HG02970 (cell line): ENCODE data around the gene PDZRN4.
"Not testable (repeated sequence)": the region's sequence is repeated elsewhere in the genome, so short reads cannot be mapped to it uniquely, and the experiment has no call there.

Source experiments
- ATAC-seq: cut with Tn5 transposase; IDR thresholded peaks from one replicate; pipeline ENCODE4 v1.9.1; 2021; ENCODE audit warnings: mild to moderate bottlenecking, moderate library complexity, moderate number of reproducible peaks; ENCODE audit not compliant: unreplicated experiment, low FRiP score

Gene PDZRN4

DNA sequence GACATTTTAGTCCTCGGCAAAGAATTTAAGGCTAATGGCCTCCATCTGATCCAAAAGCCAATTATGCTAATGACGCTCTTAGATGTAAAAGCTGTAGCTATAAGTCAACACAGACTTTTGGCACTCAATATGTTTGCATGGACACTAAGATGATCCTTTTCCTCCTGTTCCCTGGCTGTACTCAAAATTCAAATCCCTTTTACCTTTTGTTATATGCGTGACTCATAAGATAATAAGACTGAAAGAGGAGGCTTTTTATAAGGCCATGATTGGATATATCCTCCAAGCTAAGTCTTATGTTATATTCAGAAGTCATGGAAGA lies 89.8 kb downstream of the PDZRN4 start:
- no peak for ATAC-seq

DNA sequence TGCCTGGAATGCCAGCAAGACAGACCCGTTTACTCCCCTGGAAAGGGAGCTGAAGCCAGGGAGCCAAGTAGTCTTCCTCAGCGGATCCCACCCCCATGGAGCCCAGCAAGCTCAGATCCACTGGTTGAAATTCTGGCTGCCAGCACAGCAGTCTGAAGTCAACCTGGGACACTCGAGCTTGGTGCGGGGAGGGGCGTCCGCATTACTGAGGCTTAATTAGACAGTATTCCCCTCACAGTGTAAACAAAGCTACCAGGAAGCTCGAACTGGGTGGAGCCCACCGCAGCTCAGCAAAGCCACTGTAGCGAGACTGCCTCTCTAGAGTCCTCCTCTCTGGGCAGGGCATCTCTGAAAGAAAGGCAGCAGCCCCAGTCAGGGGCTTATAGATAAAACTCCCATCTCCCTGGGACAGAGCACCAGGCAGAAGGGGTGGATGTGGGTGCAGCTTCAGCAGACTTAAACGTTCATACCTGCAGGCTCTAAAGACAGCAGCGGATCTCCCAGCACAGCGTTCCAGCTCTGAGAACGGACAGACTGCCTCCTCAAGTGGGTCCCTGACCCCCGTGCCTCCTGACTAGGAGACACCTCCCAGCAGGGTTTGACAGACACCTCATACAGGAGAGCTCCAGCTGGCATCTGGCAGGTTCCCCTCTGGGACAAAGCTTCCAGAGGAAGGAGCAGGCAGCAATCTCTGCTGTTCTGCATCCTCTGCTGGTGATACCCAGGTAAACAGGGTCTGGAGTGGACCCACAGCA lies 92.4 kb downstream of the PDZRN4 start:
- ATAC-seq = not testable (repeated sequence)

DNA sequence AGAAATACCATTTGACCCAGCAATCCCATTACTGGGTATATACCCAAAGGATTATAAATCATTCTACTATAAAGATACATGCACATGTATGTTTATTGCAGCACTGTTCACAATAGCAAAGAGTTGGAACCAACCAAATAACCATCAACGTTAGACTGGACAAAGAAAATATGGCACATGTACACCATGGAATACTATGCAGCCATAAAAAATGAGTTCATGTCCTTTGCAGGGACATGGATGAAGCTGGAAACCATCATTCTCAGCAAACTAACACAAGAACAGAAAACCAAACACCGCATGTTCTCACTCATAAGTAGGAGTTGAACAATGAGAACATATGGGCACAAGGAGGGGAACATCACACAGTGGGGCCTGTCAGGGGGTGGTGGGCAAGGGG lies 97.3 kb downstream of the PDZRN4 start:
- not testable (repeated sequence) for ATAC-seq

DNA sequence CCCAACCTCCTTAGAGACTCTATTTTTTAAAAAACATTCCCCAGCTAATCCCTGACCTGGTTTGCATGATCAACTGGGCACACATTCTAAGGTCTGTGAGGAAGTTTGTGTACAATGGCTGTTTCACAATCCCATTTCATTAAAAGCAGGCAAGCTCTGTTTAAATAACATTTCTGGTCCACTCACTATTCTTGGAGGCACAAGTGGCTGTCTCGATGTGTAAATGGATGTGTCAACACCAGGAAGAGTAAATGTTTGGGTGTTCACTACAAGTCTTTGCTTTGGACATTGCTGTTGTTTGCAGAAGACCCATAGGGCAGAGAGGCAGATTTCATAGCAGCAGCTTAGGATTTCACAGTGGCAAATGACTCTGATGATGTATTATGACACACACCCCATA lies 98.3 kb downstream of the PDZRN4 start:
- no peak for ATAC-seq

DNA sequence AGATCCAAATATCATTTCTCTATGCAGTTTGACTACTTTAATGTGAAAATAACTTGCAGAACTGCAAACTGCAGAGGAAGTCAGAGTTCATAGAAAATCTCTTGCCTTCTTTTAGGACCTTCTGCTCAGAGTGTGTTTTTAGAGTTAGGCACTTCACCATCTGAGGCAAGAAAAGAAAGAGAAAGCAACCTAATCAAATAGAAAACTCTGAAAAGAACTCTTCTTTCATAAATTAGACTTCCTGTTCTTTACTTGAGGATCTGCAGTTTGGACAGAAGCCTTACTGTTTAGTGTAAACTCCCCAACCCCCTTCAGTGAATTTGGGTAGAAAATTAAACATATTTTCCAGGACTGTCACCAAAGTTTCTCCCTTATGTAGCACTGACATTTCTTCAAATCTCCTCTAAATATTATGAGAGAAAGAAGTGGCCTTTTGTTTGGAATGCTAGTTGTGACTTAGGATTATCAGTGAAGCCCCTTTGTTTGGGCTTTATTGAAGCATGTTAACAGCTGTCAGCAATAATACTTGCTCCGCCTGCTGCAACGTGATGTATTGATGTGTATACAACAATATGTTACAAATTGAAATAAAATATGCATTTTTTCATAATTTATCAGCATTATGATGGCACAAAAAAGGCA lies 99.5 kb downstream of the PDZRN4 start:
- no peak for ATAC-seq

DNA sequence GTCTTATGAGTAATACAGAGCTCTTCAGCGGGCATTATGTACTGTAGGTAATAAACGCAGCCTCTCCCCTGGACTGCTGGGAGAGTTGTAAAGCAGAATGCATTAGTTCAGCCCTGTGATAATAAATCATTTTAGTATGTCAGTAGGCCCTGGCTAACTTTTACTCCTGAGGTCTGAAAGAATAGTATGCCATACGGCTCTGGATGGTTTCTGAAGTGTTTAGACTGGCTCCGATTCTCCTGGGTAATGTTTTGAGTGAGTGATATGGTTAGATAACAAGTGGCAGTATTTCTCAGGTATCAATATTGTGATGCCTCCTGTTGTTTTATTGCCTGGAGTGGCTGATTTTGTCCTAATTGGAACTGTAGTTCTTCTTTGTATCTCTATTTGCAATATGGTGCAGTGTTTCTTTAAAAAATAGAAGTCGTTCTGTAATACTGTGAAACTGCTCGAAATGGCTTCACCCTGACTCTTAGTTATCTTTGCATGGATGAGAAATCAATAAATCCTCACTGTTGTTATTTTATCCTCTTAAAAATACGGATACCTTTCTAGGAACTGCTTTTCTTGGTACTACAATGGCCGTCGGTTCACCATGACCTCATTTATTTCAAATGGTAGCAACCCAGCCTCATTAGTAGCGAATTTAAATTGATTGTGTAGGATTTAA lies 100.2 kb downstream of the PDZRN4 start:
- no peak for ATAC-seq

DNA sequence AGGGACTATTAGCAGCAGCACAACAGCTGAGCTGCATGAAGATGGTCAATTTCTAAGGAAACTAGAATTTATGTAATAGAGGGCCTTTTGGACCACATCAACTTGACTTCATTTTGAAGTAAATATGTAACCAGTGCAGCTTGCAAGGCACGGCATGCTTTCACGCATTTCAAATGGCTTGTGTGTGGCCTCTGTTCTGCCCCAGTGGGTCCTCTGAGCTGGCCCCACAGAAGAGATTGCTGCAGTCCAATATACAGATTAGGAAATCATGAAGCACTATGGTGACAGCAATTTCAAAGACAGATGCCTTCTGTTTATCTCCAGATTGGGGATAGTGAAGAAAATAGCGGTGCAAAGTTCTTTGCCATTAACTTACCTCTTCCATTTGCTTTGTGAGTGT lies 101.4 kb downstream of the PDZRN4 start:
- ATAC-seq = no peak

DNA sequence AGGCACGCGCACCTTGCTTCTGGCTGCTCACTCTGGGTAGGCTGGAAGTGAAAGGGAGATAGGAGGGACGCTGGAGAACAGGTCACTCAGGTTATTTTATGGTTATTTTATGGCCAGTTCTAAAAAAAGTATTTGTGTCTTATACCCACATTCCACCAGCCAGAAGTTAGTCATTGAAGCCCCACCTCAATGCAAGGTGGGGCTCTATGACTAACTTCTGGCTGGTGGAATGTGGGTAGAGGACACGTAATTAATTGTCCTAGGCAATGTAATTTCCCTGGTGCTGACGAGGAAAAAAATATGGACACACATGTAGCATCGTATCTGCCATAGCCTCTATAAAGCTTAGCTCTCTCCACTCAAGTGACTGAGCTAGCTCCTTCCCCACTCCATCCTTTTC lies 104.9 kb downstream of the PDZRN4 start:
- no peak for ATAC-seq

DNA sequence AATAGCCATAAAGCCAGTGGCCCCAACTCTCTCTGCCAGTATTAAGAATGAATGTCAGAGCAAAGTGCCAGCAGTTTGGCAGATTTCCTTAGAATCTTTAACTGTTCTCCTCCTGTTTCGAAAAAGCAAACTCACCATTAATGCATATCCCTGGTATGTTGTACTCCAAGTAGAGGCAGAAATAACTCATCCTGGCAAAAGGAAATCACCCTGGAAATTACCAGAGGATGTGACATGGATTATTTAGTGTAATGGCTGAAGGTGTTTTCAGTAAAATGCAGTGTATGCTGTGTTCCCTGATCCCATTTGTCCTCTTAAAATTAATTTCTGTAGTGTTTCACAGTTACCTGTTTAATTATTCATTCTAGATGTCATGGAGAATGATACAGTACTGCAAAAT lies 105.3 kb downstream of the PDZRN4 start:
- no peak for ATAC-seq

DNA sequence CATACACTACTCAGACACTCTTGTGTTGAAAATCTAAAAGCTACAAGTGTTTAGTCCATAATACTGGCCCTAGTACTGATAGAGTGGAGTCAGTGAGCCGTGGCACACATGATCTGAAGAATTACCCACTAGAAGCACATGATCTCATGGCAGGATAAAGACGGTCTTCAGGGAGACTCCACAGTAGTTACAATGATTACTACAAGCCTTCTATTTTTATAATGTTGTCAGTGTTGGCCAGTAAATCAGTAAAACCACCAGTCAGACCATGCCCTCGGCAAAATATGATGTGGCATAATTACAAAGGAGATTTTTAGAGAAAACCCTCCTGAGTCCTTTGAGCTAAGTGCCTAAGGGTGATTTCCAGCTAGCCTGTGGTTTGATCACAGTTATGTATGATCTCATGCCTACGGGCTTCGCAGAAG lies 114.9 kb downstream of the PDZRN4 start:
- no peak for ATAC-seq

DNA sequence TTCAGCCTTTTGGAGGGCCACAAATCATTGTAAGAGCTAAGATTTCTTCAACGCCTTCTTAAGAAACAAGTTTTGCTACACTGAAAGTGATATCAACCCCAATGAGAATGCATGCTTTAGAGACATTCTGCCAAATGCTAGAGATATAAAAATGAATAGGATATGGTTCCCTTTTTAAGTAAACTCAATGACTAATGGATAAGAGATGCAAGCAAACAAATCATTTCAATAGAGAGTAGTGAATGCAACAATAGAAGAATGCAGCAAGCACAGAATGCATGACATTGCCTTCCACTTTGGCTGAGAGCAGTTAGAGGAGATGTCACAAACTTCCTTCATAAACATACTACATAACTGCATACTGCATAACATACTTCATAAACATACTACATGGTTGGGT lies 116.4 kb downstream of the PDZRN4 start:
- no peak for ATAC-seq

DNA sequence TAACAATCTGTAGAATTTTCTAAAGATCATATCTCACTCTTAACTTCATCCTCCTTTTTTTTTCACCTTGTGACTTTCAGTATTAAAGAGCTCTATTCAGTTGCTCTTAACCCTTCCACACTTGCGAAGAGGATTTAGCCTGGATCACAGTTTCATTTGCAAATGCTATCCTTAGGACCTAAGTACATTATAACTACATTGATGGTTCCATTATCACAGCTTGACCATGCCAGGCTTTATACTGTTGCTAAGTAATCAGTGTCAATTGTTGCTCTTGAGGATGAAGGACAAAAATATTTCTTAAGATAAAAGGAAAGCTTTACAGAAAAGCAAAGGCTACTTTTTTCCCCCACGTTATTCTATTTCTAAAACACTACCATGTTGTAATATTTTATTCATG lies 122.2 kb downstream of the PDZRN4 start:
- ATAC-seq = no peak

DNA sequence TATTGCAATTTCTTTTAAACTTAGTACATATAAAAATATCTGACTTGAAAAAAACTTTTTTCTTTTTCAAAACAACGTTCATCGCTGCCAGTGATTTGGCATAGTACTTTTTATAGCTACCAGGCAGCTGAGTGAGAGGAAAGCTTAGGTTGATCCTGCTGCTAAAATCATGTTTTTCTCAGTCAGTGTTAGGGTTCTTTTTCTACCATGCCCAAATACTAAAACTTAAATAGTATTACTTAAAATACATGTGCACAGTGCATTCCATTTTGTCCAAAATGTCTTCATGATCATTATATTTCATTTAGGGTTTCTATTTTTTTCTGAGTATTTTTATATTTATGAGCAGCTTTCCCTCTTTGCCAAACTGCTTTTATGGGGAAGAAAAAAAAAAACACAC lies 123.8 kb downstream of the PDZRN4 start:
- no peak for ATAC-seq

DNA sequence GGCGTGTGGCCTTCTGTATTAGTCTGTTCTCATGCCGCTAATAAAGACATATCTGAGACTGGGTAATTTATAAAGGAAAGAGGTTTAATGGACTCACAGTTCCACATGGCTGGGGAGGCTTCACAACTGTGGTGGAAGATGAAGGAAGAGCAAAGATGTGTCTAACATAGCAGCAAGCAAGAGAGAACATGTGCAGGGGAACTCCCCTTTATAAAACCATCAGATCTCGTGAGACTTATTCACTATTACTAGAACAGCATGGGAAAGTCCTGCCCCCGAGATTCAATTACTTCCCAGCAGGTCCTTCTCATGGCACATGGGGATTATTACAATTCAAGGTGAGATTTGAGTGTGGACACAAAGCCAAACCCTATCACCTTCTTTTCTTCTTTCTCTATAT lies 124.3 kb downstream of the PDZRN4 start:
- ATAC-seq = not testable (repeated sequence)

DNA sequence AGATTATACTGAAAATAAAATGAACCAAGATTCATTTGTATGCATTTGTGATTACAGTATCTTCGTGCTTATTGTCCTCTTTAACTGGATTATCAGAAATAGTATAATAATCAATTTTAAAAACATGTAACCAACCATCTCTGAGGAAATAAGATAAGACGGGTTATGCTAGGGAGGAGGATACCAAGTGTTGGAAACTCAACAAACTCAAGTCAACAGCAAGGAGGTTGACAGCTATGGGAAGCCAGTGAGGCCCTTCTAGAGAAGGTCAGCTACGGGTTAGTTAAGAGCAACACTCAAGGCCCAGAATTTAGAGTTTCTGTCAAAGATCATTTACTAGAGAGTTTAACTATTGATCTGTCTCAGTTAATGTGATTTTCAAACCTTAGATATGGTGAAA lies 137.2 kb downstream of the PDZRN4 start:
- no peak for ATAC-seq

DNA sequence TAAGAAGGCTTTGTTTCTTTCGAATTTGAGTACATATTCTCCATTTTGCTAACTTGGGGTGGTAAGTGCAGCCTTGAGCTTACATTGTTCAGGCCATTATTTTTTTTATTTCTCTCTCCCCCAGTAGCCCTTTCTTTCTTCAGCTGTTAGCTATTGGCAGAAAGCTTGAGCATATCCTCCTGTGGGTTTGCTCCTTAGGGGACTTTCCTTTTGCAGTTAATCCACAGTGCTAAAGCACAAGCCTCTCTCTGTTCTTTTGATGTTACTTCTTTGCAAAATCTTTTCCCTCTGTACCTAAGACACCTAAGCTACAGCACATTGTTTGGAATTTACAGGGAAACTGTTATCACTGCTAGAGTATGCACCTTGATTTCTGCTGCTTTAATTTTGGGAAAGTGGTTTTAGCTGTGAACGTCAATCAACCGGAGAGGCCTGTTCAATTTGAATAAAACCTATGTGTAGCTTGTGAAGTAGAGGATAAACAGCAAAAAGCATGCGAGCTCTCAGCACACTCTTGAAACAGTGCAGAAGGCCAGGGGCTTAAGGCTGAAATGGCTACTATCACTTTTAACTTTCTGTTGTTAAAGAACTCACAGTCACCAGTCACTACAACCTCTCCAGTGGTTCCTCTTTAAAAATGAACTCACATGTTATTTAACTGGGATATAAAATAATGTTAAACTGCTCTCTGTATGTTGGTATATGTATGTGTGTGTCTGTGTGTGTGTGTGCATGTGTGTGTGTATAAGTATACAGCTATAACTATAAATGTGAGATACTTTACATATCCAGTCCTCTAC lies 139.2 kb downstream of the PDZRN4 start:
- ATAC-seq = no peak

DNA sequence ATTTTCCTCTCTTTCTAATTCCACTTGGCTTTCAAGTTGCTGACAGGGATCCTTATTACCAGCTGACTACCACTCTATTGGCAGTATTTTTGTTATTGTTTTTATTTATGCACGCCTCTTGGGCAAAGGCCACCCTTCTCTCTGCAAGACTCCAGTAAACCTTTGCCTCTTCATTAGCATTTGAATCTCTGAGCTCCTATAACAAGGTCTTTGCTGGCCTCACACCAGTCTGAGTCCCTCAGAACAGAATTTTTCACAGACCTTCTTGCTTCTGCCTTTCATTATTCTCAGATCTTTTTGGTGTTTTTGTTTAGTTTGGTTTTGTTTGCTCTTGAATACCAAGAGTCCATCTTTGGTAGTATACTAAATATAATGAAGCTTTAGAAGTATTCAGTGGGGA lies 145.9 kb downstream of the PDZRN4 start:
- ATAC-seq = no peak

DNA sequence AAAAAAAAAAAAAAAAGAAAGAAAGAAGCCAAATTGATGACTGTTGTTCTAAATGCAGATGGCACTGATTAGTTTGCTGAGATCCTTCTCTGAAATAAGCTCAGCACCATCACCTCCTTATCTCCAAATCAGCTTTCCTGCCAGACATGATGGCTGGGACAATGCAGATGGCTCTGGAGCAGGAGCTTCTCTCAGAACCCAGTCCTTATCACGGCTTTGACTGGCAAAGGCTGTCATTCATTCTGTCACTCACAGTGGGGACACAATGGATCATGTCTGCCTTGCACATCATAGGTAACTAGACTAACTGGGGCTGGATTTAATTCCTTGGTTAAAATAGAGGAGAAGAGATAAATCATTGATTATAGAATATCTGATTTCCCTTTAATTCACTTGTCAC lies 146.3 kb downstream of the PDZRN4 start:
- ATAC-seq = no peak

DNA sequence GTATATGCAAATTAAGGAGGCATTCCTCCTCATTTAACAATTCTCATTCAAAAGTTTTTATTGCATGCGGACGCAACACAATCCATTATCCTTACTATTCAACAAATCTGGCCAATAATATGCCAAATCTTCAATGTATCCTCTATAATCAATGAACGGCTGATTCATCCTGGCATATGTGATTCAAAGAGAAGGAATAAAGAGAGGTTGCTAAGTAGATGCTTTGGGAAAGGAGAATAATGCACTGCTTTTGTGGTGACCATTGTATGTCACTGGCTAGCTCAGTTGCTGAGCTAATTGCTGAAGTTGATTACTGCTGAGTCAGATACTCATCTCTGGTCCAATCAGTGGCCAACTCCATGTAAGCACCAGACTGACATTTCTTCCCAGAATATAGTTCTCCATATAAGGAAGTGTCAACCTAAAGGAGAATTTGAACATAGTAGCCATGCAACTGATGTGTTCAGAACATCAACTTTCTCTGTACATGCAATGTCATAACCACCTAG lies 148.0 kb downstream of the PDZRN4 start:
- ATAC-seq = no peak

DNA sequence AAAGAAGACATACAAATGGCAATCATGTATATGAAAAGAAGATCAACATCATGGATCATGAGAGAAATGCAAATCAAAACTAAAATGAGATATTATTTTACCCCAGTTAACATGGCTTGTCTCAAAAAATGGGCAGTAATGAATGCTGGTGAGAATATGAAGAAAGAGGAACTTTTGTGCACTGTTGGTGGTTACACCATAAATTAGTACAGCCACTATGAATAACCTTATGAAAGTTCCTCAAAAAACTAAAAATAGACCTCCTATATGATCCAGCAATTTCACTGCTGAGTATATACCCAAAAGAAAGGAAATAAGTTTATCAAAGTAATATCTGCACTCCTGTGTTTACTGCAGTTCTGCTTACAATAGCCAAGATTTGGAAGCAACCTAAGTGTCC lies 151.7 kb downstream of the PDZRN4 start:
- no peak for ATAC-seq
